B cell (primary cell): Measurements from ENCODE around the gene BANP.

Experiments
- CTCF ChIP-seq: fragments of 200-600 bp; IDR thresholded peaks from one replicate; pipeline ENCODE4 v1.8.0; 2022; ENCODE audit warnings: antibody characterized with exemption, mild to moderate bottlenecking
- EZH2 ChIP-seq: IDR thresholded peaks from 2 replicates; pipeline ENCODE4 v1.6.1; 2012; ENCODE audit warnings: borderline replicate concordance, low read depth, mild to moderate bottlenecking, moderate library complexity, low read length; ENCODE audit not compliant: insufficient read depth, poor library complexity, severe bottlenecking

- TF ChIP-seq CTCF (no peak), EZH2 (no peak)
Observed at GRCh38 chr16:88057656-88058055, 106.4 kb downstream of the BANP start.
